Esophagus muscularis mucosa (tissue), 3 donors: Measurements from ENCODE around the gene OTOF.

Source experiments
- EP300 ChIP-seq: sonication (generic); formaldehyde crosslinking; IDR thresholded peaks from one replicate; pipeline ENCODE4 v1.6.1; 2017; ENCODE audit warnings: antibody characterized with exemption
- TF ChIP-seq, protein P1 (sequence below), 3 experiments: fragments of 200-600 bp in 2 of 3; fragments of 450-650 bp in 1 of 3; sonication (generic) in 2 of 3; IDR thresholded peaks; one replicate each; pipeline ENCODE4 v1.5.1; 2017 to 2019; ENCODE audit warnings: antibody characterized with exemption in 3 of 3, mild to moderate bottlenecking in 2 of 3, moderate library complexity in 1 of 3

DNA sequence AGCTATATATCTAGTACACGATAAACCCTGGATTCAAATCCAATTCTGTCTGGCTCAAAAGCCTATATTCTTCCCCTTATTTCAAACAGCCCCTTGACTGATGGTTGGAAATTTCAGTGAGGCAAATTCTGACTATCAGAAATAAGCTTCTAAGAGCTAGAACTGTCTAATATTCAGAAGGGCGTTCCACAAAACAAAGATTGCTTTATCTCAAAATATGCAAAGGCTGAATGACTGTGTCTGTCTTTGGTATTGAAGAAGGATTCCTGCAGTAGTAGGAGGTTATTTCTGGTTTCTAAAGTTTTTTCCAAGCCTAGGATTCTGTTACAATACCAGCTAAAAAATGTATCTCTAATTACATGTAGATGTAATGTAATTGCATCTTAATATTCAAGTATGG lies 45.1 kb downstream of the OTOF start:
- TF ChIP-seq, protein P1, sequence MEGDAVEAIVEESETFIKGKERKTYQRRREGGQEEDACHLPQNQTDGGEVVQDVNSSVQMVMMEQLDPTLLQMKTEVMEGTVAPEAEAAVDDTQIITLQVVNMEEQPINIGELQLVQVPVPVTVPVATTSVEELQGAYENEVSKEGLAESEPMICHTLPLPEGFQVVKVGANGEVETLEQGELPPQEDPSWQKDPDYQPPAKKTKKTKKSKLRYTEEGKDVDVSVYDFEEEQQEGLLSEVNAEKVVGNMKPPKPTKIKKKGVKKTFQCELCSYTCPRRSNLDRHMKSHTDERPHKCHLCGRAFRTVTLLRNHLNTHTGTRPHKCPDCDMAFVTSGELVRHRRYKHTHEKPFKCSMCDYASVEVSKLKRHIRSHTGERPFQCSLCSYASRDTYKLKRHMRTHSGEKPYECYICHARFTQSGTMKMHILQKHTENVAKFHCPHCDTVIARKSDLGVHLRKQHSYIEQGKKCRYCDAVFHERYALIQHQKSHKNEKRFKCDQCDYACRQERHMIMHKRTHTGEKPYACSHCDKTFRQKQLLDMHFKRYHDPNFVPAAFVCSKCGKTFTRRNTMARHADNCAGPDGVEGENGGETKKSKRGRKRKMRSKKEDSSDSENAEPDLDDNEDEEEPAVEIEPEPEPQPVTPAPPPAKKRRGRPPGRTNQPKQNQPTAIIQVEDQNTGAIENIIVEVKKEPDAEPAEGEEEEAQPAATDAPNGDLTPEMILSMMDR (IDR thresholded peaks at IDR 0.05): no peak
- no peak for TF ChIP-seq EP300
